Effector memory CD8-positive, alpha-beta T cell (primary cell): ENCODE results near the gene TMEM239.
A peak's percentile ranks its signal among the peaks of the same experiment; 100 is the strongest.
"Not testable (repeated sequence)": the region's sequence is repeated elsewhere in the genome, so short reads cannot be mapped to it uniquely, and the experiment has no call there.

ENCODE experiments used
- ATAC-seq: fragments of 150-1000 bp; cut with Tn5 transposase; replicated peaks from 2 replicates; pipeline ENCODE4 v1.10.0; 2021; ENCODE audit warnings: mild to moderate bottlenecking, moderate library complexity
- DNase-seq, 3 experiments: peaks; one replicate each; pipeline ENCODE4 v3.0.0; 2021
- H3K27ac Mint-ChIP-seq, 2 donors: one replicate each; pipeline ENCODE4 v1.8.0; 2022; ENCODE audit warnings: mild to moderate bottlenecking in 2 of 2, mixed read lengths in 2 of 2, moderate library complexity in 2 of 2
- H3K27me3 Mint-ChIP-seq, 2 donors: one replicate each; pipeline ENCODE4 v1.8.0; 2022; ENCODE audit warnings: mixed read lengths in 2 of 2
- H3K36me3 Mint-ChIP-seq: one replicate; pipeline ENCODE4 v1.8.0; 2022; ENCODE audit warnings: mild to moderate bottlenecking, moderate library complexity, mixed read lengths; ENCODE audit not compliant: insufficient read depth
- H3K4me1 Mint-ChIP-seq, 2 donors: one replicate each; pipeline ENCODE4 v1.8.0; 2022; ENCODE audit warnings: low read depth in 2 of 2, mixed read lengths in 2 of 2
- H3K4me3 Mint-ChIP-seq, 2 donors: one replicate each; pipeline ENCODE4 v1.8.0; 2022; ENCODE audit warnings: mild to moderate bottlenecking in 2 of 2, mixed read lengths in 2 of 2, moderate library complexity in 2 of 2
- H3K9me3 Mint-ChIP-seq, 2 donors: one replicate each; pipeline ENCODE4 v1.8.0; 2022; ENCODE audit warnings: mixed read lengths in 2 of 2

TMEM239 gene

GRCh38 chr20:2804852-2805688 is 11.1 kb upstream of the TMEM239 start:
- no peaks in the 10 kb centered on the region for H3K9me3 Mint-ChIP-seq
- peaks cover 2% of the 10 kb centered on the region for H3K36me3 Mint-ChIP-seq
- peaks cover 69 to 95% of the 10 kb centered on the region in 2 donors for H3K27me3 Mint-ChIP-seq
- DNase-seq (no peak), ATAC-seq (no peak)
- H3K4me3 Mint-ChIP-seq: no peak overlapping the region
- peaks cover 14 to 21% of the 10 kb centered on the region in 2 donors for H3K4me1 Mint-ChIP-seq
- H3K27ac Mint-ChIP-seq: no peak overlapping the region

- peaks cover 66 to 92% of the 10 kb centered on the region in 2 donors for H3K27me3 Mint-ChIP-seq
- no peak overlapping the region for H3K4me3 Mint-ChIP-seq
Measured at GRCh38 chr20:2805689-2806350, 10.3 kb upstream of the TMEM239 start.

GRCh38 chr20:2806351-2806701 is 9.8 kb upstream of the TMEM239 start:
- peaks cover 2% of the 10 kb centered on the region for H3K36me3 Mint-ChIP-seq
- H3K4me1 Mint-ChIP-seq: peaks cover 6 to 11% of the 10 kb centered on the region in 2 donors
- no peak overlapping the region for H3K4me3 Mint-ChIP-seq
- no peak for ATAC-seq
- H3K27ac Mint-ChIP-seq: no peak overlapping the region
- peaks cover 66 to 91% of the 10 kb centered on the region in 2 donors for H3K27me3 Mint-ChIP-seq
- H3K9me3 Mint-ChIP-seq: no peaks in the 10 kb centered on the region
- no peak for DNase-seq

More at GRCh38 chr20:2805689-2806350, 10.3 kb upstream of the TMEM239 start:
- H3K4me1 Mint-ChIP-seq: peaks cover 11 to 16% of the 10 kb centered on the region in 2 donors
- peaks cover 2% of the 10 kb centered on the region for H3K36me3 Mint-ChIP-seq
- H3K9me3 Mint-ChIP-seq: no peaks in the 10 kb centered on the region
- no peak for ATAC-seq
- no peak for DNase-seq
- H3K27ac Mint-ChIP-seq: no peak overlapping the region

- ATAC-seq (no peak), DNase-seq (no peak)
- Mint-ChIP-seq H3K9me3 (no peaks in the 10 kb centered on the region), H3K27ac (no peak overlapping the region), H3K4me3 (no peak overlapping the region), H3K27me3 (peaks cover 67 to 88% of the 10 kb centered on the region in 2 donors), H3K4me1 (peaks cover 4 to 8% of the 10 kb centered on the region in 2 donors), H3K36me3 (peaks cover 2% of the 10 kb centered on the region)
Measured at GRCh38 chr20:2807019-2807418, 9.1 kb upstream of the TMEM239 start.

- not testable (repeated sequence) for H3K4me1 Mint-ChIP-seq, ATAC-seq, H3K4me3 Mint-ChIP-seq, H3K9me3 Mint-ChIP-seq, DNase-seq, H3K36me3 Mint-ChIP-seq, H3K27ac Mint-ChIP-seq
- H3K27me3 Mint-ChIP-seq: peaks cover 67 to 88% of the 10 kb centered on the region in 2 donors
Measured at GRCh38 chr20:2807929-2808328, 8.2 kb upstream of the TMEM239 start.

GRCh38 chr20:2809690-2810089 is 6.5 kb upstream of the TMEM239 start:
- peaks cover 4 to 8% of the 10 kb centered on the region in 2 donors for H3K4me1 Mint-ChIP-seq
- H3K27ac Mint-ChIP-seq: no peak overlapping the region
- H3K27me3 Mint-ChIP-seq: peaks cover 62 to 83% of the 10 kb centered on the region in 2 donors
- ATAC-seq (no peak), DNase-seq (no peak)
- no peaks in the 10 kb centered on the region for H3K9me3 Mint-ChIP-seq
- H3K4me3 Mint-ChIP-seq: no peak overlapping the region
- H3K36me3 Mint-ChIP-seq: peaks cover 2% of the 10 kb centered on the region

- H3K27ac Mint-ChIP-seq: no peak overlapping the region
- peaks cover 44 to 68% of the 10 kb centered on the region in 2 donors for H3K27me3 Mint-ChIP-seq
- H3K36me3 Mint-ChIP-seq: peaks cover 3% of the 10 kb centered on the region
- DNase-seq (no peak), ATAC-seq (no peak)
- H3K9me3 Mint-ChIP-seq: no peaks in the 10 kb centered on the region
- H3K4me3 Mint-ChIP-seq: no peak overlapping the region
- peaks cover 4 to 5% of the 10 kb centered on the region in 2 donors for H3K4me1 Mint-ChIP-seq
Measured at GRCh38 chr20:2812189-2812588, 4.0 kb upstream of the TMEM239 start.

- Mint-ChIP-seq H3K9me3 (no peaks in the 10 kb centered on the region), H3K4me1 (peaks cover 6 to 7% of the 10 kb centered on the region in 2 donors), H3K27me3 (peaks cover 31 to 50% of the 10 kb centered on the region in 2 donors), H3K4me3 (no peak overlapping the region), H3K36me3 (peaks cover 5% of the 10 kb centered on the region), H3K27ac (no peak overlapping the region)
- no peak for ATAC-seq
- no peak for DNase-seq
Measured at GRCh38 chr20:2814076-2814475, 2.1 kb upstream of the TMEM239 start.

- no peak for ATAC-seq
- no peak within 1 kb of the TSS for H3K27ac Mint-ChIP-seq
- peaks cover 28 to 46% of the 10 kb centered on the region in 2 donors for H3K27me3 Mint-ChIP-seq
- no peak within 1 kb of the TSS for H3K4me3 Mint-ChIP-seq
- H3K36me3 Mint-ChIP-seq: peaks cover 5% of the 10 kb centered on the region
- no peaks in the 10 kb centered on the region for H3K9me3 Mint-ChIP-seq
- H3K4me1 Mint-ChIP-seq: peaks cover 4 to 7% of the 10 kb centered on the region in 2 donors
- DNase-seq: no peak
Measured at GRCh38 chr20:2814587-2815051, 1.5 kb upstream of the TMEM239 start, which contains the start of gene C20orf141. TSS of gene C20orf141 (plus strand) at chr20:2814987. CDS start at chr20:2815185, 198 bp downstream.

- peaks cover 5% of the 10 kb centered on the region for H3K36me3 Mint-ChIP-seq
- no peak overlapping the region for H3K27ac Mint-ChIP-seq
- peaks cover 4 to 7% of the 10 kb centered on the region in 2 donors for H3K4me1 Mint-ChIP-seq
Measured at GRCh38 chr20:2815242-2815900, 793 bp upstream of the TMEM239 start.

GRCh38 chr20:2816583-2817340 is 598 bp downstream of the TMEM239 start:
- Mint-ChIP-seq H3K9me3 (no peaks in the 10 kb centered on the region), H3K4me3 (no peak overlapping the region), H3K27me3 (peaks cover 19 to 48% of the 10 kb centered on the region in 2 donors), H3K4me1 (peaks cover 8 to 14% of the 10 kb centered on the region in 2 donors), H3K36me3 (peaks cover 5% of the 10 kb centered on the region), H3K27ac (no peak overlapping the region)
- ATAC-seq (peak; percentile 65), DNase-seq (no peak)

More at GRCh38 chr20:2815242-2815900, 793 bp upstream of the TMEM239 start:
- no peak overlapping the region for H3K4me3 Mint-ChIP-seq
- ATAC-seq (no peak), DNase-seq (no peak)
- H3K9me3 Mint-ChIP-seq: no peaks in the 10 kb centered on the region
- peaks cover 28 to 53% of the 10 kb centered on the region in 2 donors for H3K27me3 Mint-ChIP-seq

GRCh38 chr20:2817341-2817726 is 1.2 kb downstream of the TMEM239 start:
- H3K4me3 Mint-ChIP-seq: no peak overlapping the region
- peaks cover 14 to 42% of the 10 kb centered on the region in 2 donors for H3K27me3 Mint-ChIP-seq

More at GRCh38 chr20:2817341-2817726, 1.2 kb downstream of the TMEM239 start:
- peaks cover 5% of the 10 kb centered on the region for H3K36me3 Mint-ChIP-seq
- H3K9me3 Mint-ChIP-seq: no peaks in the 10 kb centered on the region
- no peak for ATAC-seq
- peaks cover 11 to 18% of the 10 kb centered on the region in 2 donors for H3K4me1 Mint-ChIP-seq
- no peak for DNase-seq
- H3K27ac Mint-ChIP-seq: no peak overlapping the region
